ENCODE results near the gene TBC1D14. TPM values are rescaled to one million over a fixed set of nuclear protein-coding genes. Genes with fewer than 3 reads are reported as not detected.

TBC1D14 gene
- total RNA-seq, 4 donors from 2014 or later, result 39.8 to 47.0 (median 46.0) TPM

- no peak overlapping the region for H3K4me3 ChIP-seq (replicated peaks in 1 of 3)
- H3K9me3 ChIP-seq, result no peaks in the 10 kb centered on the region
- 92 to 96% methylated on average over 7 of the region's 7 CpGs for WGBS, 2 donors
These were observed 91.6 kb downstream of the TBC1D14 start for GRCh38 chr4:7001271-7001670.

DNA sequence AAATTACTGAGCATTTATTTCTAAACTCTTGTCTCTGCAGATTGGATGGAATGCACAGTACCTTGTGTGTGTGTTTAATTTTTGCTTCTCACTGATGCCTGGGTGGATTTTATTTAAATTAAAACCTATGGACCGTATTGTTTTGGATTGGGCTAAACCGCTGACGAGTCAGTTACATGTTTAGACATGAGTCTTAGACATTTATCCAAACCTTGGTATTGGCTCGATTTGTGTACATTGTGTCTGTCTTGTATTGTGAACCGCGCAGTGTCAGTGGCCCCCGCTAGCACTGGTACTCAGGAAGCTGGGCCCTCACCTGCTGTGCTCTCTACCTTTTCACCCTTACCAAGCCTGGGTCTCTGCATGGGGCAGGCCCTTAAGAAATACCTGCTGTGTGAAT, 92.7 kb downstream of the TBC1D14 start:
- no peaks in the 10 kb centered on the region for H3K9me3 ChIP-seq
- WGBS, 2 donors, result 97 to 99% methylated on average over 7 of the region's 7 CpGs
- no peaks in the 10 kb centered on the region for H3K4me1 ChIP-seq
- DNase-seq, result no peak
- no peak for TF ChIP-seq POLR2A (IDR thresholded peaks at IDR 0.05)
- TF ChIP-seq, protein P1, sequence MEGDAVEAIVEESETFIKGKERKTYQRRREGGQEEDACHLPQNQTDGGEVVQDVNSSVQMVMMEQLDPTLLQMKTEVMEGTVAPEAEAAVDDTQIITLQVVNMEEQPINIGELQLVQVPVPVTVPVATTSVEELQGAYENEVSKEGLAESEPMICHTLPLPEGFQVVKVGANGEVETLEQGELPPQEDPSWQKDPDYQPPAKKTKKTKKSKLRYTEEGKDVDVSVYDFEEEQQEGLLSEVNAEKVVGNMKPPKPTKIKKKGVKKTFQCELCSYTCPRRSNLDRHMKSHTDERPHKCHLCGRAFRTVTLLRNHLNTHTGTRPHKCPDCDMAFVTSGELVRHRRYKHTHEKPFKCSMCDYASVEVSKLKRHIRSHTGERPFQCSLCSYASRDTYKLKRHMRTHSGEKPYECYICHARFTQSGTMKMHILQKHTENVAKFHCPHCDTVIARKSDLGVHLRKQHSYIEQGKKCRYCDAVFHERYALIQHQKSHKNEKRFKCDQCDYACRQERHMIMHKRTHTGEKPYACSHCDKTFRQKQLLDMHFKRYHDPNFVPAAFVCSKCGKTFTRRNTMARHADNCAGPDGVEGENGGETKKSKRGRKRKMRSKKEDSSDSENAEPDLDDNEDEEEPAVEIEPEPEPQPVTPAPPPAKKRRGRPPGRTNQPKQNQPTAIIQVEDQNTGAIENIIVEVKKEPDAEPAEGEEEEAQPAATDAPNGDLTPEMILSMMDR (IDR thresholded peaks at IDR 0.05), result no peak
- intact Hi-C loops (cut with DNase I), result no loop called here
- H3K36me3 ChIP-seq, result peaks cover 30 to 38% of the 10 kb centered on the region in 2 donors
- H3K27me3 ChIP-seq, result no peaks in the 10 kb centered on the region
- H3K4me3 ChIP-seq (replicated peaks in 1 of 3), result no peak overlapping the region
- H3K27ac ChIP-seq, result no peak overlapping the region

More at GRCh38 chr4:7001271-7001670, 91.6 kb downstream of the TBC1D14 start:
- peaks cover 29 to 48% of the 10 kb centered on the region in 2 donors for H3K36me3 ChIP-seq
- H3K27me3 ChIP-seq, result no peaks in the 10 kb centered on the region
- H3K27ac ChIP-seq, result no peak overlapping the region
- intact Hi-C loops (cut with DNase I), result no loop called here
- no peaks in the 10 kb centered on the region for H3K4me1 ChIP-seq
- no peak for TF ChIP-seq POLR2A (IDR thresholded peaks at IDR 0.05)
- TF ChIP-seq, protein P1 (IDR thresholded peaks at IDR 0.05), result no peak
- DNase-seq, result no peak

GRCh38 chr4:7003176-7003878, 93.7 kb downstream of the TBC1D14 start:
- H3K27me3 ChIP-seq, result no peaks in the 10 kb centered on the region
- no peaks in the 10 kb centered on the region for H3K4me1 ChIP-seq
- TF ChIP-seq, protein P1 (IDR thresholded peaks at IDR 0.05), result no peak
- TF ChIP-seq POLR2A (IDR thresholded peaks at IDR 0.05), result no peak
- no peaks in the 10 kb centered on the region for H3K9me3 ChIP-seq
- H3K4me3 ChIP-seq (replicated peaks in 1 of 3), result no peak overlapping the region
- intact Hi-C loops (cut with DNase I), result no loop called here
- H3K36me3 ChIP-seq, result peaks cover 32 to 38% of the 10 kb centered on the region in 2 donors
- WGBS, 2 donors, result 89% methylated on average over 11 of the region's 11 CpGs
- DNase-seq, result no peak
- H3K27ac ChIP-seq, result no peak overlapping the region

GRCh38 chr4:7003879-7004240, 94.2 kb downstream of the TBC1D14 start:
- no peaks in the 10 kb centered on the region for H3K27me3 ChIP-seq
- H3K27ac ChIP-seq, result no peak overlapping the region
- no peak for DNase-seq
- H3K4me1 ChIP-seq, result no peaks in the 10 kb centered on the region
- H3K9me3 ChIP-seq, result no peaks in the 10 kb centered on the region
- WGBS, 2 donors, result 91 to 92% methylated on average over 8 of the region's 8 CpGs
- H3K36me3 ChIP-seq, result peaks cover 30 to 35% of the 10 kb centered on the region in 2 donors
- intact Hi-C loops (cut with DNase I), result no loop called here
- TF ChIP-seq, protein P1 (IDR thresholded peaks at IDR 0.05), result no peak
- TF ChIP-seq POLR2A (IDR thresholded peaks at IDR 0.05), result no peak
- no peak overlapping the region for H3K4me3 ChIP-seq (replicated peaks in 1 of 3)

- H3K4me1 ChIP-seq, result no peaks in the 10 kb centered on the region
- DNase-seq, result no peak
- H3K36me3 ChIP-seq, result peaks cover 25 to 30% of the 10 kb centered on the region in 2 donors
- TF ChIP-seq, protein P1 (IDR thresholded peaks at IDR 0.05), result no peak
- no peaks in the 10 kb centered on the region for H3K9me3 ChIP-seq
- 86 to 91% methylated on average over 4 of the region's 4 CpGs for WGBS, 2 donors
- no peak overlapping the region for H3K27ac ChIP-seq
- intact Hi-C loops (cut with DNase I), result no loop called here
- H3K4me3 ChIP-seq (replicated peaks in 1 of 3), result no peak overlapping the region
- H3K27me3 ChIP-seq, result no peaks in the 10 kb centered on the region
These were observed 94.7 kb downstream of the TBC1D14 start for GRCh38 chr4:7004331-7004730.
